NCI-H1436 (cell line): Measurements from ENCODE around the gene CDK18.

Source experiments
- DNase-seq: peaks from one replicate; lab custom pipeline; 2025; lab: John Stamatoyannopoulos, UW

Gene CDK18

DNA sequence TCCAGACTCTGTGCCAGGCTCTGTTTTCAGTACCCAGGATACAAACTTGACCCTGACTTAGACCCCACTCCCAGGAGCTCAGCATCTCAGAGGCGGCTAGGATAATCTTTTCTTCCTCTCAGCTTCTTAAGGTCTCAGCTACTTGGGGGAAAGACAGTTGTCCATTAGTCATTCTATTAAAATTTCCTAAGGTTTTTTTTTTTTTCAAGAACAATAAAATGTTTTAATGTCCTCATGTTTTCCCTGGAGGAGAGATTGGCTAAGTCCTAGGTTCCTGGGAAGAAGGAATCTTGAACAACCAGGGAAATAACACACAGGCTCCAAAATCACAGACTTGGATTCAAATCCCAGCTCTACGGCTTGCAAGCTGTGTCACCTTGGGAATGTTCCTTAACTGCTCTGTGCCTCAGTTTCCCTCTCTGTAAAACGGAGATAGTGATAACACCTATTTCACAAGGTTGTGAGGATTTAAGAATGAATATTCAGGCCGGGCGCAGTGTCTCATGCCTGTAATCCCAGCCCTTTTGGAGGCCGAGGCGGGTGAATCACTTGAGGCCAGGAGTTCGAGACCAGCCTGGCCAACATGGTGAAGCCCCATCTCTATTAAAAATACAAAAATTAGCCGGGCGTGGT is 33.0 kb downstream of the CDK18 start:
- DNase-seq: no peak

GRCh38 chr1:205538235-205538840 is 33.9 kb downstream of the CDK18 start:
- DNase-seq: no peak

GRCh38 chr1:205541161-205541886 is 36.9 kb downstream of the CDK18 start:
- DNase-seq: no peak

- DNase-seq: no peak
These were observed 37.9 kb downstream of the CDK18 start for GRCh38 chr1:205542367-205542766.

DNA sequence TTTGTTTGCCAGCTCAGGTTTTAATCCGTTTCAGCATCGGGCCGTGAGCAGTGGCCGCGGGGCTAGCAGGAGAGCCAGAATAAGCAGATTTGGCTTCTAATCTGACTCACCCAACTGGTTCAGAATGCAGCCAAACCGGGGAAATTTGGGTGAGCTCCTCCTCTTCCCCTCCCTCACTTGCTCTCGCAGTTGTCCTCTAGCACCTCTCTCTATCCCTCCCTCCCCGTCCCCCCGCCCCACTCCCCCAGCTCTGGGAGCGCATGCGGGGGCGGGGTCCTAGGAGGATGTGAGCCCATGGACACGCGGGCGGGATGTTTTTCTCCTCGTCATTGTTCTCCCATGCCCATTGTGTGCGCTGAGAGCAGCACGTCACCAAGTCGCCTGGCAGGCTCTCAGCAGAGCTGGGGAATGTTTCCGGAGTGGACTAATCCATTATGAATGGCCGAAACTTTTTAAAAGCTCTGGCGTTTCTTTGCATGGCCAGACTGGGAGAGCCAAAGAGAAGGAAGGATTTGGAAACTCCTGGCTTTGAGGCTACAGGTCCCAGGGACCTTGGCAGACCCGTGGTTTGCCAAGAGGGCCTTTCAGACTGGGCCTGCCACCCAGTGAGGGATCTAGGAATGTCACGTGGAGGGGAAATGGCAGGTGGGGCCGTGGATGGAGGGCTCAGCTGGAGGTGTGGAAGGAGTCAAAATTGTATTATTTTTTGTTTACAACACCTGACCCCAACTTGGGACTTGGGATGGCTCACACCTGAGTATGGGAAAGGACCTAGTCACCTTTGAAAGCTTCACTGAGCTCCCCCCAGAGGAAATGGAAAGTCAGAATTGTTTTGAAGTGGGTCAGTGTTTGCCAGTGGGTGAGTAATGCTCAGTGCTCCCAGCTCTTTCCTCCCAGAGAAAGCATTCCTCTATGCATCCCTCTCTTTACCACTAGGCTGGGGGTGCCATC is 39.2 kb downstream of the CDK18 start:
- DNase-seq: peak; percentile 78

DNA sequence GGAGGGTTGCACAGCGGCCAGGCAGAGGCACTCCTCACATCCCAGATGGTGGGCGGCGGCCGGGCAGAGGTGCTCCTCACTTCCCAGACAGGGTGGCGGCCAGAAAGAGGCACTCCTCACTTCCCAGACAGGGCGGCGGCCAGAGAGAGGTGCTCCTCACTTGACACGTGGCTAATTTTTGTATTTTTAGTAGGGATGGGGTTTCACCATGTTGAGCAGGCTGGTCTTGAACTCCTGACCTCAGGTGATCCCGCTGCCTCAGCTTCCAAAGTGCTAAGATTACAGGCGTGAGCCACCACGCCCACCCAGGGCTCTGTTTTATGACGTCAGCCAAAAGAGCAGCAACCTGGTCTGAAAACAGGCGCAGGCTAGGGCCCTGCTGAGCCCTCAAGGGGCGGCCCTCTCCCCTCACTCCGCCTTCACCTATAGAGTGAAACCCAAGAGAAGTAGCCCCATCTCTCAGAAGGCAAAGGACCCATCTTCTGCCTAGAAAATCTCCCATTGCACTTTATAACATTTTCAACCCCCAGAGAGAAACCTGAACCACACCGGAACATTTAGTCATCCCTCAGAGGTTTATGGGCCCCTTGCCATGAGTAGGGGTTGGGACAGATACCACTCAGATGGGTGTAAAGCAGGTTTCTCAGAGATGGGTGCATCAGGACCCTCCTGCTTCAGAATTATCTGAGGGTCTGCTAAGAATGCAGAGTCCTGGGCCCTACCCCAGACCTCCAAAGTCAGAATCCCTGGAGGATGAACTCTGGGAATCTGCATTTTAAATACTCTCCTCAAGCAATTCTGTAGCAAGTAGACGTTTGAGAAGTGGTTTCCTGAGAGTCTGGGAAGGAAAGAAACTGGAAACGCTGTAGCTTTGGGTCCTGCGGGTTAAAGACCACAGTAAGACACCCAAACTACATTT is 40.8 kb downstream of the CDK18 start:
- DNase-seq: no peak

- DNase-seq: no peak
These were observed 41.5 kb downstream of the CDK18 start for GRCh38 chr1:205545991-205546390.

DNA sequence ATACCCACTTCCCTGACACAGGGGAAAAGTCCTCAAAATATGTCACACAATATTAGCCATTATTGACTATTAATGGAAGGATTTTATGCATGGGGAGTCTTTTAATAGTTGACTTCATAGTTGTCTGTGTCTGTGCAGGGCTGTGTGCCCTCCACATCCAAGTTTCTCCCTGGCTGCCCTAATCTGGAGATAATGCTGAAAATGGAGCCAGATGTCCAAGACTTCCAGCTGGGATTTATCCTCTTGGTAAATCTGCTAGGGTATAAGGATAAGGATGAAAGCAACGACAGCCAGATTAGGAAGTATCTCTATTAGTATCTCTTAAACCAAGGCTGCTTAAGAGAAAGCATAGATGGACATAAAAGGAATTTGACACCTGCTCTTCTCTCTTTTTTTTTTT is 42.1 kb downstream of the CDK18 start:
- DNase-seq: no peak

DNA sequence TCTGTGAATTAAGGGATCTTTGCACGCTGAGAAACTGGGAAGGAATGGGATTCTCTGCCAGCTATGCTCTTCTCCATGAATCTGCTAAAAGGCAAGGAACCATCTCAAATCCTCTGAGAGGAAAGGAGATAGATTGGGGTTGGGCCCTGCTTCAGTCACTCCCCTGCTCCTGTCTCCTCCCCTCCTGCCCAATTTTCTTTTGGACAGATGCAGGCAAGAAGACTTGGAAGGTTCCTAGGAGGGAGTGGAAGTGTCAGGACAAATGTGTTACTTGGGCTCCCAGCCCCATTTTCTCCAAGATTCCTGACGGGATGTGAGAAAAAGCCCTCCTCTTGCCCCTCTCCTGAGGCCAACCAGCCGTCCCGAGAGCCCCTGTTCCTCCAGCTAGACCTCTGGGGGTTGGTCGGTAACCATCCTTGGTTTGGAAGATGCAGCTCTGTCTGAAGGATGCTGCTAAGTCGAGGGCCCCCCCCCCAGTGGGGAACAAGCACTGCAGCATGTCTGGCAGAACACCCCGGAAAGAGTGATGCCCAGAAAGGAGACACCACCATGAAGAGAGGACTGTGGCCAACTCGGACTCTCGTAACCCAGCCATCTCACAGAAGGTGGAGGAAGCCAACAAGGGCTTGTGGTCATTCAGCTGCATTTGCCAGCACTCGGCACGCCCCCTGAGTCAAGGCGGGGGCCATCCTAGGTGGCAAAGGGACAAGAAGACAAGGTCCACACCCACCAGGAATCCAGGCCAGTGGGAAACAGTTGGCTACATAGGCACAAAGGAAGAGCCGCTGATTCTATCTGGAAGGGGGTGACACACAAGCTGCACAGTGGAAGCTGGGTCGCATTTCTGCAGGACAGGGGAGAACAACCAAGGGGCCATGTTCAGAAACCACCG is 43.7 kb downstream of the CDK18 start:
- no peak for DNase-seq

DNA sequence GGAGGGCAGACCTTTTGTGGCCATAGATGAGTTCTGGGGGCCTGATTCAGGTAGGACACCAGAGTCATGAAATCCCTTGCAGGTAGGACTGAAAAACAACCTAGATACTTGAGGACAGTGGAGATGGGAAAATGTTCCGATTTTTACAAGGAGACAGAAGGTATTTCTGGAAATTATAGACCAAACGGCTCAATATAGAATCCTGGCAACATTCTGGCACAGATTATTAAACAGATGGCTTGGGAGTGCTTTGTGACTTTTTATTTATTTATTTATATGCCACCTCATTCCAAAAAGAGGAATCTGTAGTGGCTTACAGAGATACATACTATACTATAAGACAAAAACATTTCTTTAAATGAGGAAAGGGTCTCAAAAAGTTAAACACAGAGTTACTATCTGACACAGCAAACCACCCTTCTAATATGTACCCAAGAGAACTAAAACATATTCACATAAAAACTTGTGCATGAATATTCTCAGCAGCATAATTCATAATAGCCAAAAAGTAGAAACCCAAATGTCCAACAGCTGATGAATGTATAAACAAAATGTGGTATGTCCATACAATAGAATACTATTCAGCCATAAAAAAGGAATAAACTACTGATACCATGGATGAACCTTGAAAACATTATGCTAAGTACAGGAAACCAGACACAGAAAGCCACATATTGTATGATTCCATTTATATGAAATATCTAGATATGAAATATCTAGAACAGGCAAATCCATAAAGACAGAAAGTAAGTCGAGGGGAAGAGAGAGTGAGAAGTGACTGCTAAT is 49.8 kb downstream of the CDK18 start:
- no peak for DNase-seq

DNA sequence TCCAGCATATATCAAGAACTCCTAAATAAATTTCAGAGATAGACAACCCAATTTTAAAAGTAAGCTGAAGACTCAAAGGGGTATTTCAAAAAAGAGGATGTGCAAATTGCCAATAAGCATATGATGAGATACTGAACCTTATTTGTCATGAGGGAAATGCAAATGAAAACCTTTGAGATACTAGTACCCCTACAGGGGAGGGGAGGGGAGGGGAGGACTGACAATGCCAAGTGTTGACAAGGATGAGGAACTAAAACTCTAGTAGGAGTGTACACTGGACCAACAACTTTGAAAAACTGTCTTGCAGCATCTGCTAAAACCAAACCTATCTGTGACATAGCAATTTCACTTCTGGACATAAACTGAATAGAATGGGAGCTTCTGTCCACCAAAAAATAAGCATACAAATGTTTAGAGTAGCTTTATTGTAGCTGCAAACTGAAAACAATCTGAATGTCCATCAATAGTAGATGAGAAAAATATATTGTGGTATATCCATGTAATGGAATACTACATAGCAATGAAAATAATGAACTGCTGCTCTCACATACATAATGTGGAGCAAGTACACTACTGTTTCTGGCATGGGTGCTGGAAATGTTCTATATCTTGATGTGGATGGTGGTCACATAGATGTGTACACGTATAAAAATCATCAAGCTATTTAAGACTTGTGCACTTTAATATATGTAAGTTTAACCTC is 57.2 kb downstream of the CDK18 start:
- DNase-seq: no peak

DNA sequence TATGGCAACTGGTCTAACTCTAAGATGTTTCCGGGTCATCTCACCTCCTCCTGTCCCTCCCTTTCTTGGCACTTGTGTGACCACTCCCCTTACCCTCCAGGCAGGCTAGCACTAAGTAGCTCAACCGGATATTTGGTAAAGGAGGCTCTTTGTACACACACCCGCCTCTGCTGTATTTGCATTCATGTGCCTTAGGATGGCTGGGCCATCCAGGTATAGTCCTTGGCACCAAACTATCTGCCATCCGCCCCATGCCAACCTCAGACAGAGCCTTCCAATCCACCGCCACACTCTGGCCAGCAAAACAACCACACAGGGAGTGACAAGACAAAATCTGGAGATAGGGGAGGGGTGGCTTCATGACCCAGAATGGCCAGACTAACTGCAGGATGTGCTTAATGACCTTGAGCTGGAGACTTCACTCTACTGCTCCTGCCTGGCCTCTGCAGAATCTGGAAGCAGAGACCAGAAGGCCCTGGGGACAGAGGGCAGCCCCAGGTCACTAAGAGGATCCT is 59.5 kb downstream of the CDK18 start:
- DNase-seq: peak; percentile 21

GRCh38 chr1:205565799-205566198 is 61.3 kb downstream of the CDK18 start:
- DNase-seq: peak; percentile 83

DNA sequence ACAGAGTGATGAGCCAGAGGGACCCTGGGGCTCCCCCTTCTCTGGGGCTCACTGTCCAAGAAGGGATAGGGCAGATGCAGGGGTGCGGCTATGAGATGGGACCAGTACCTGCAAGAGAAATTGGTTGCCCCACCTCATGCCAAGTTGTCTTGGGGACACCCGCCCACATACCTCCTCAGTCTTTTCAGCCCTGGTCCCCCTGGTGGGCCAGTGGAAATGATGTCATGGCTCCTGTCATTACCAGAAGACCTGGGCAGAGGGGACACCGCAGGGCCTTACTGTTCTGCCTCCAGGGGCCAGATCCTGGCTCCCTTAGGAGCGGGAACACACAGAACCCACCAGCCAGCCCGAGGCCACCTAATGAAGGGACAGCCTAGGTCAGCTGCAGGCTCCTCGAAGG is 63.2 kb downstream of the CDK18 start:
- DNase-seq: no peak

- DNase-seq: no peak
These were observed 63.6 kb downstream of the CDK18 start for GRCh38 chr1:205568135-205568468.

DNA sequence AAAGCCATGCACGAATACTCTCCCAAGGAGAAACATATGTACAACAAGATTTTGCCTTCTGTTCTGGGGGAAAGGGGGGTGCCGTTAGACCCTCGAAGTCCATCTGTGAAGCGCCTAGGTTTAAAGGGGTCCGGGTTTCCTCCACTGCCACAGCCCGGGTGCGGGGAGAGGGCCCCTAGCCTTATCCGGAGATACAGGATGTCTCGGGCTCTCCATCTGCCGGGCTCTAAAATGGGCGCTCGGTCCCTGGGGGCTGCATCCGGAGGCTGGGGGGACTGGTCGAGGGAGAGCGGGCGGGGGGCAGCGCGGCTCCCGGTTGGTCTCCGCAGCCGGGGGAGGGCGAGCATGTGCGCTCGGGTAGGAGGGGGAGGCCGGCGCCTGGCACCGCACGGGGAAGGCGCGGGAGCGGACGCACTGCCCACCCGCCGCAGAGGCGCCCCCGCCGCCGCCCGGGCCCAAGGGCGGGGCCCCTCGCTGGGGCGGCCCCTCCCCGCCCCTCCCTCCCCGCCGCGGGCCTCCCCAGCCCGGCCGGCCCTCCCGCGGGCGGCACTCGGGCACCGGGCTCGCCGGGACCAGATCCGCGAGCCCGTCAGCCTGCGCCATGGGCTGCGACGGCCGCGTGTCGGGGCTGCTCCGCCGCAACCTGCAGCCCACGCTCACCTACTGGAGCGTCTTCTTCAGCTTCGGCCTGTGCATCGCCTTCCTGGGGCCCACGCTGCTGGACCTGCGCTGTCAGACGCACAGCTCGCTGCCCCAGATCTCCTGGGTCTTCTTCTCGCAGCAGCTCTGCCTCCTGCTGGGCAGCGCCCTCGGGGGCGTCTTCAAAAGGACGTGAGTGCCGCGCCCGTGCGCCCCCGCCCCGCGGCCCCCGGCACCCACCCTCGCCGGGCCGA is 64.2 kb downstream of the CDK18 start:
- no peak for DNase-seq

GRCh38 chr1:205569411-205570172 is 65.1 kb downstream of the CDK18 start:
- DNase-seq: no peak
